Kidney (tissue), 14 donors: ENCODE measurements around the gene MSI2. TPM values are rescaled to one million over a fixed set of nuclear protein-coding genes. Genes with fewer than 3 reads are reported as not detected.

Experiments
- DNase-seq, 5 donors: peaks; one replicate each; pipeline ENCODE4 v3.0.0-alpha.2; 2013 to 2020
- FAIRE-seq: peaks from 2 replicates; lab custom pipeline; 2012; peaks lifted over from hg19 to GRCh38; lab: Jason Lieb, UNC
- H3K27ac ChIP-seq, 2 donors: one replicate each; pipeline ENCODE4 v1.7.0; 2013; ENCODE audit warnings: low read depth in 2 of 2, low read length in 2 of 2, inconsistent platforms in 1 of 2
- H3K27me3 ChIP-seq: one replicate; pipeline ENCODE4 v1.7.1; 2013; ENCODE audit warnings: low read length, inconsistent platforms; ENCODE audit not compliant: control insufficient read depth, insufficient read depth
- H3K36me3 ChIP-seq, 3 donors: one replicate each; pipeline versions ENCODE4 v1.7.0 to v1.7.1; 2013; ENCODE audit warnings: low read length in 3 of 3, control low read depth in 1 of 3, inconsistent platforms in 1 of 3; ENCODE audit not compliant: insufficient read depth in 3 of 3, control insufficient read depth in 2 of 3
- H3K4me1 ChIP-seq, 3 donors: one replicate each; pipeline versions ENCODE4 v1.7.0 to v1.7.1; 2013; ENCODE audit warnings: low read length in 3 of 3, inconsistent platforms in 1 of 3, low read depth in 1 of 3; ENCODE audit not compliant: control insufficient read depth in 2 of 3, insufficient read depth in 2 of 3
- H3K4me3 ChIP-seq, 3 donors: one replicate each; pipeline versions ENCODE4 v1.7.0 to v1.8.1; 2013; ENCODE audit warnings: low read length in 3 of 3, control low read depth in 1 of 3, inconsistent platforms in 1 of 3
- H3K9ac ChIP-seq, 3 donors: one replicate each; pipeline versions ENCODE4 v1.7.0 to v1.7.1; 2013; ENCODE audit warnings: low read length in 3 of 3, control low read depth in 1 of 3, inconsistent platforms in 1 of 3
- H3K9me3 ChIP-seq, 3 donors: one replicate each; pipeline versions ENCODE4 v1.7.0 to v1.7.1; 2013; ENCODE audit warnings: low read length in 3 of 3, control low read depth in 1 of 3, inconsistent platforms in 1 of 3; ENCODE audit not compliant: control insufficient read depth in 2 of 3, insufficient read depth in 1 of 3
- CTCF ChIP-seq: IDR thresholded peaks from 3 replicates; pipeline ENCODE4 v1.5.1; 2012; ENCODE audit warnings: mild to moderate bottlenecking, moderate library complexity, borderline replicate concordance; ENCODE audit not compliant: insufficient read depth; ENCODE audit errors: extremely low read depth
- intact Hi-C: fragments of 100-400 bp; cut with DNase I; formaldehyde crosslinking; loops from one replicate; pipeline ENCODE4 v1.11.1; 2022
- polyA plus RNA-seq: library from polyadenylated mRNA; stranded (reverse); fragments of 350-450 nt; fragmentation: Illumina TruSeq; extraction: RNeasy Lipid Tissue Mini Kit (QIAGEN cat#74804); gene quantifications from one replicate; pipeline ENCODE4 v1.2.3, GENCODE V29; 2014; ENCODE audit warnings: low read depth, low replicate concordance; ENCODE audit not compliant: insufficient read depth
- total RNA-seq: library from RNA; stranded (reverse); fragmentation: NEBNext Ultra II Directional; extraction: Animal tissue kit (Norgen Biotek cat#: 25700); gene quantifications from one replicate; pipeline ENCODE4 v1.2.1, GENCODE V29; 2021
- donor health status: control.
- donor health status: control.
- donor health status: control.
- donor health status: control.
- donor health status: control.
- donor health status: DM: yes; HTN: yes; CAD: no.
- donor health status: Normal renal cell carcinoma (clear cell type).

Gene MSI2
- total and polyA plus RNA-seq, 2 donors from 2014 or later = 69.2 to 151 TPM

GRCh38 chr17:57362797-57363556, 106.7 kb downstream of the MSI2 start:
- DNase-seq (no peak), FAIRE-seq (no peak)
- TF ChIP-seq CTCF = no peak
- no peak overlapping the region for H3K27ac ChIP-seq
- H3K9me3 ChIP-seq = no peaks in the 10 kb centered on the region
- H3K27me3 ChIP-seq = no peaks in the 10 kb centered on the region
- peaks cover 10 to 67% (median 51%) of the 10 kb centered on the region in 3 donors for H3K4me1 ChIP-seq
- intact Hi-C loops = no loop called here
- no peaks in the 10 kb centered on the region for H3K36me3 ChIP-seq
- H3K4me3 ChIP-seq = no peak overlapping the region
- H3K9ac ChIP-seq = no peak overlapping the region

GRCh38 chr17:57363580-57363979, 107.3 kb downstream of the MSI2 start:
- Histone ChIP-seq H3K36me3 (no peaks in the 10 kb centered on the region), H3K27me3 (no peaks in the 10 kb centered on the region), H3K4me3 (no peak overlapping the region), H3K9ac (no peak overlapping the region), H3K27ac (peak overlapping the region; percentile 3 to 23), H3K4me1 (peaks cover 6 to 65% (median 46%) of the 10 kb centered on the region in 3 donors), H3K9me3 (no peaks in the 10 kb centered on the region)
- DNase-seq (no peak), FAIRE-seq (no peak)
- no peak for TF ChIP-seq CTCF
- intact Hi-C loops = no loop called here

- intact Hi-C loops = no loop called here
- Histone ChIP-seq H3K9ac (no peak overlapping the region), H3K36me3 (no peaks in the 10 kb centered on the region), H3K4me3 (no peak overlapping the region), H3K27me3 (no peaks in the 10 kb centered on the region), H3K9me3 (no peaks in the 10 kb centered on the region), H3K4me1 (peaks cover 6 to 67% (median 49%) of the 10 kb centered on the region in 3 donors), H3K27ac (peak overlapping the region; percentile 3 to 23)
- FAIRE-seq (no peak), DNase-seq (no peak)
- no peak for TF ChIP-seq CTCF
These were observed 107.8 kb downstream of the MSI2 start for GRCh38 chr17:57363998-57364643.
